ENCODE results near the gene RAB11FIP3.

- TF ChIP-seq EZH2phosphoT487 (IDR thresholded peaks at IDR 0.05; ENCODE audit: insufficient read depth, low read depth), result no peak
- no peak for TF ChIP-seq EZH2 (IDR thresholded peaks at IDR 0.05; ENCODE audit: insufficient read depth, poor library complexity, severe bottlenecking)
Measured at GRCh38 chr16:567373-568256, 142.2 kb downstream of the RAB11FIP3 start.

All from GM23248 (cell line).